Measurements from ENCODE around the gene IQCE. TPM values are rescaled to one million over a fixed set of nuclear protein-coding genes. Genes with fewer than 3 reads are reported as not detected.

Gene IQCE
- total RNA-seq, 1 experiment from 2014 or later, result 21.4 TPM

GRCh38 chr7:2510130-2510776, 48.5 kb upstream of the IQCE start (continued):
- no peak for TF ChIP-seq REST (IDR thresholded peaks at IDR 0.05; ENCODE audit: low read depth)

DNA sequence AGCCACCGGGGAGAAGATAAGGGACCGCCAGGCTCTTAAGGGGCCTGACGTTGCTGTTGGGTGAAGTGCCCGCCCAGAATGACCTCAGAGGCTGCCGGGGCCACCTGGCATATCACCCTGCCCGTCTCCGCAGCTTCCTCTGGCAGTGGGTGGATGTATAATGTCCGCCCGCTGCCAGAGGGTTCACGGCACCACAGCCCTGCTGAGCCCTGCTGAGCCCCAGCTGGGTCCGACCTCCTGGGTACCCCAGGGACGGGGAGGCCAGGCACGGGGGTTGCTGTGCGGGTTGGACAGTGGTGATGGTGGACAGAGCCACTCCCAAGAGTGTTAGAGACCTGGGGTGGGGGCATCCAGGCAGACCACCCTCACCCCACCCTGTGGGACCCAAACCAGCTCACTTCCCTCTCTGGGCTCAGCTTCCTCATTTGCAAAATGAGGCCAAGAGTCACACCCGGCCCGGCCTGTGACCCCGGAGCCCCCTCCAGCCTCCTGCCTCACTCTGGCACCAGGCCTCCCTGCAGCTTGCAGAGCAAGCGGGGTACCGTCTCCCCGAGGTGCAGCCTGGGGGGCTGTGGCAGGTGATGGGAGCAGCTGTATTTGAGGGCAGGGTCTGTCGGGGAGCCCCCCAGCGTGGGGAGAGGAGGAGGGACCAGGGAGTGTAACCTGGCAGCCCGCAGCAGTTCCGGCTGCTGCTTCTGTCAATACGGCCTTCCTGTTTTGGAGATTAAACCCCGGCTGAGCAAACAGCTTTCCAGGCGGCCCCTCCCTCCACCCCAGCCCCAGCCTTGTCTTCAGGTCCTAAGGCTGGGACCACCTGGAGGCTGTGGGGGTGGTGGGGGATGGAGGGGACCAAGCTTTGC, 47.6 kb upstream of the IQCE start:
- H3K79me2 ChIP-seq (ENCODE audit: insufficient read depth, low read length), result no peaks in the 10 kb centered on the region
- no TSS peak for BruUV-seq (replicated peaks)
- ChIA-PET POLR2A (no interaction called here), CTCF (no interaction called here), RAD21 (ENCODE audit: low non-redundant PET in 1 of 2, low total read pairs in 2 of 2, uncharacterized antibody in 2 of 2, unreplicated experiment in 2 of 2) (no interaction called here)
- DNase-seq (ENCODE audit: low read depth, low spot score) (no peak), ATAC-seq (no peak)
- H3K4me3 ChIP-seq (replicated peaks in 1 of 2; ENCODE audit: low read depth in 1 of 2, low read length in 2 of 2), result no peak overlapping the region
- H3K27me3 ChIP-seq (ENCODE audit: insufficient read depth, low read length), result no peaks in the 10 kb centered on the region
- H4K20me1 ChIP-seq (ENCODE audit: insufficient read depth), result no peaks in the 10 kb centered on the region
- intact Hi-C loops (cut with micrococcal nuclease), result no loop called here
- H3K4me1 ChIP-seq (ENCODE audit: control insufficient read depth in 1 of 2, insufficient read depth in 2 of 2, low read length in 2 of 2), result no peaks in the 10 kb centered on the region
- H3K36me3 ChIP-seq (ENCODE audit: control insufficient read depth in 1 of 2, insufficient read depth in 2 of 2, low read length in 2 of 2), result no peaks in the 10 kb centered on the region
- no peaks in the 10 kb centered on the region for H3K9me3 ChIP-seq (ENCODE audit: control insufficient read depth in 1 of 2, insufficient read depth in 1 of 2, low read depth in 1 of 2, low read length in 2 of 2)
- no peaks in the 10 kb centered on the region for H3K9me2 ChIP-seq (ENCODE audit: insufficient read depth)
- no peak overlapping the region for H3K27ac ChIP-seq (ENCODE audit: low read depth, low read length)
- H3K9ac ChIP-seq (ENCODE audit: low read length), result no peak overlapping the region
- no peak overlapping the region for H2AFZ ChIP-seq (ENCODE audit: low read depth, low read length, poor library complexity, severe bottlenecking)
- no peak overlapping the region for H3K4me2 ChIP-seq (ENCODE audit: low read length)
- TF ChIP-seq EZH2 (IDR thresholded peaks at IDR 0.05) (no peak), SIN3A (IDR thresholded peaks at IDR 0.05; ENCODE audit: low read depth) (no peak), REST (IDR thresholded peaks at IDR 0.05; ENCODE audit: low read depth) (no peak), ZNF274 (IDR thresholded peaks at IDR 0.05; ENCODE audit: low read depth, low read length) (no peak), FOSL1 (IDR thresholded peaks at IDR 0.05; ENCODE audit: low read depth) (no peak)
- TF ChIP-seq, protein P1, sequence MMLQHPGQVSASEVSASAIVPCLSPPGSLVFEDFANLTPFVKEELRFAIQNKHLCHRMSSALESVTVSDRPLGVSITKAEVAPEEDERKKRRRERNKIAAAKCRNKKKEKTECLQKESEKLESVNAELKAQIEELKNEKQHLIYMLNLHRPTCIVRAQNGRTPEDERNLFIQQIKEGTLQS (IDR thresholded peaks at IDR 0.05), result no peak
- TF ChIP-seq, protein P2, sequence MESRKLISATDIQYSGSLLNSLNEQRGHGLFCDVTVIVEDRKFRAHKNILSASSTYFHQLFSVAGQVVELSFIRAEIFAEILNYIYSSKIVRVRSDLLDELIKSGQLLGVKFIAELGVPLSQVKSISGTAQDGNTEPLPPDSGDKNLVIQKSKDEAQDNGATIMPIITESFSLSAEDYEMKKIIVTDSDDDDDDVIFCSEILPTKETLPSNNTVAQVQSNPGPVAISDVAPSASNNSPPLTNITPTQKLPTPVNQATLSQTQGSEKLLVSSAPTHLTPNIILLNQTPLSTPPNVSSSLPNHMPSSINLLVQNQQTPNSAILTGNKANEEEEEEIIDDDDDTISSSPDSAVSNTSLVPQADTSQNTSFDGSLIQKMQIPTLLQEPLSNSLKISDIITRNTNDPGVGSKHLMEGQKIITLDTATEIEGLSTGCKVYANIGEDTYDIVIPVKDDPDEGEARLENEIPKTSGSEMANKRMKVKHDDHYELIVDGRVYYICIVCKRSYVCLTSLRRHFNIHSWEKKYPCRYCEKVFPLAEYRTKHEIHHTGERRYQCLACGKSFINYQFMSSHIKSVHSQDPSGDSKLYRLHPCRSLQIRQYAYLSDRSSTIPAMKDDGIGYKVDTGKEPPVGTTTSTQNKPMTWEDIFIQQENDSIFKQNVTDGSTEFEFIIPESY (IDR thresholded peaks at IDR 0.05; ENCODE audit: extremely low read depth, insufficient replicate concordance, low read length), result no peak
- TF ChIP-seq, protein P3, sequence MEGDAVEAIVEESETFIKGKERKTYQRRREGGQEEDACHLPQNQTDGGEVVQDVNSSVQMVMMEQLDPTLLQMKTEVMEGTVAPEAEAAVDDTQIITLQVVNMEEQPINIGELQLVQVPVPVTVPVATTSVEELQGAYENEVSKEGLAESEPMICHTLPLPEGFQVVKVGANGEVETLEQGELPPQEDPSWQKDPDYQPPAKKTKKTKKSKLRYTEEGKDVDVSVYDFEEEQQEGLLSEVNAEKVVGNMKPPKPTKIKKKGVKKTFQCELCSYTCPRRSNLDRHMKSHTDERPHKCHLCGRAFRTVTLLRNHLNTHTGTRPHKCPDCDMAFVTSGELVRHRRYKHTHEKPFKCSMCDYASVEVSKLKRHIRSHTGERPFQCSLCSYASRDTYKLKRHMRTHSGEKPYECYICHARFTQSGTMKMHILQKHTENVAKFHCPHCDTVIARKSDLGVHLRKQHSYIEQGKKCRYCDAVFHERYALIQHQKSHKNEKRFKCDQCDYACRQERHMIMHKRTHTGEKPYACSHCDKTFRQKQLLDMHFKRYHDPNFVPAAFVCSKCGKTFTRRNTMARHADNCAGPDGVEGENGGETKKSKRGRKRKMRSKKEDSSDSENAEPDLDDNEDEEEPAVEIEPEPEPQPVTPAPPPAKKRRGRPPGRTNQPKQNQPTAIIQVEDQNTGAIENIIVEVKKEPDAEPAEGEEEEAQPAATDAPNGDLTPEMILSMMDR (IDR thresholded peaks at IDR 0.05 in 2 of 3, conservative IDR thresholded peaks at IDR 0.05 in 1 of 3; ENCODE audit: borderline replicate concordance in 1 of 3, insufficient read depth in 1 of 3, low read depth in 2 of 3, low read length in 2 of 3), result no peak
